Breast epithelium (tissue), 4 donors: ENCODE results near the gene RAPGEF1. TPM values are rescaled to one million over a fixed set of nuclear protein-coding genes. Genes with fewer than 3 reads are reported as not detected.

Experiments used
- DNase-seq, 2 donors: peaks; one replicate each; pipeline ENCODE4 v3.0.0-alpha.2; 2019; ENCODE audit warnings: low spot score in 2 of 2
- H3K27ac ChIP-seq, 2 donors: fragments of 200-600 bp; sonication (generic) in 1 of 2; one replicate each; pipeline ENCODE4 v1.5.1; 2016 to 2019; ENCODE audit warnings: mild to moderate bottlenecking in 1 of 2
- H3K27me3 ChIP-seq, 2 donors: fragments of 200-600 bp; sonication (generic) in 1 of 2; one replicate each; pipeline versions ENCODE4 v1.5.1 to v1.6.0; 2017 to 2019; ENCODE audit warnings: control low read depth in 1 of 2, mild to moderate bottlenecking in 1 of 2
- H3K36me3 ChIP-seq: fragments of 200-600 bp; one replicate; pipeline ENCODE4 v1.5.1; 2019
- H3K4me1 ChIP-seq, 2 donors: fragments of 200-600 bp; sonication (generic); one replicate each; pipeline ENCODE4 v1.5.1; 2016 to 2019; ENCODE audit warnings: control low read depth in 1 of 2
- H3K4me3 ChIP-seq, 3 donors: fragments of 200-600 bp; sonication (generic); 1 replicate in 2 of 3; 2 replicates in 1 of 3; pipeline ENCODE4 v1.5.1; 2016 to 2019; ENCODE audit warnings: mild to moderate bottlenecking in 3 of 3, moderate library complexity in 2 of 3
- H3K9me3 ChIP-seq, 2 donors: fragments of 200-600 bp; sonication (generic) in 1 of 2; one replicate each; pipeline ENCODE4 v1.5.1; 2016 to 2019; ENCODE audit warnings: control low read depth in 1 of 2
- CTCF ChIP-seq, 3 donors: fragments of 450-650 bp; IDR thresholded peaks; one replicate each; pipeline ENCODE4 v1.5.1; 2016 to 2017; ENCODE audit warnings: antibody characterized with exemption in 3 of 3, mild to moderate bottlenecking in 3 of 3, moderate library complexity in 3 of 3
- POLR2A ChIP-seq: fragments of 450-650 bp; IDR thresholded peaks from one replicate; pipeline ENCODE4 v1.6.1; 2016; ENCODE audit warnings: antibody characterized with exemption, mild to moderate bottlenecking, moderate library complexity
- POLR2AphosphoS5 ChIP-seq, 3 donors: sonication (generic); formaldehyde crosslinking; IDR thresholded peaks; one replicate each; pipeline ENCODE4 v1.6.1; 2017; ENCODE audit warnings: antibody characterized with exemption in 3 of 3
- intact Hi-C: fragments of 100-400 bp; cut with DNase I; formaldehyde crosslinking; loops from one replicate; pipeline ENCODE4 v1.15.1; 2023; ENCODE audit warnings: low total_unique reads
- total RNA-seq, 3 donors: library from RNA; depleted of rRNA; stranded (reverse); fragments of >200 nt; gene quantifications; one replicate each; pipeline ENCODE4 v1.1.0, GENCODE V29; 2016

Gene RAPGEF1
- total RNA-seq, 3 donors from 2014 or later, result 35.3 to 38.0 (median 37.3) TPM

DNA sequence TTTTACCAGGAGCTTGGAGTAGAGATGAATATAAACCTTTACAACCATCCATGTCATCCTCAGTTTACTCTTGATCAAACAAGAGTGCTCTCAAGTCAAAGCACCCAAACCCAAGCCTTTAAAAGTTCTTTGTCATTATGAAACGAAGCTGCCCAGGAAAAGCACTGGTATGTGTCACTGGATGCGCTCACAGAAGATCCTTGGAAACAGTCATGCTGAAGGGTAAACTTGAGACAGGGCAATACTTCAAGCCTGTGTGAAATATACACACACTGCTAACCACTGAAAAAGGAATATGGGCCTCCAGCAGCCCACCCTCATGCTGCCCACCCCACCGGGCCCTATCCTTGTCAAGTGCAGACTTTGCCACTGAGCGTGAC, 110.1 kb downstream of the RAPGEF1 start:
- intact Hi-C loops, result loop anchor here (5.0 kb wide), 1 partner anchor 428 kb away; no protein-coding TSS in a partner anchor
- Histone ChIP-seq H3K27me3 (no peaks in the 10 kb centered on the region), H3K27ac (no peak overlapping the region), H3K4me1 (peaks cover 0 to 8% of the 10 kb centered on the region in 2 donors), H3K9me3 (no peaks in the 10 kb centered on the region), H3K4me3 (no peak overlapping the region), H3K36me3 (no peaks in the 10 kb centered on the region)
- TF ChIP-seq POLR2AphosphoS5 (IDR thresholded peaks at IDR 0.05), result no peak
- no peak for TF ChIP-seq CTCF (IDR thresholded peaks at IDR 0.05)
- TF ChIP-seq POLR2A, result no peak
- no peak for DNase-seq

DNA sequence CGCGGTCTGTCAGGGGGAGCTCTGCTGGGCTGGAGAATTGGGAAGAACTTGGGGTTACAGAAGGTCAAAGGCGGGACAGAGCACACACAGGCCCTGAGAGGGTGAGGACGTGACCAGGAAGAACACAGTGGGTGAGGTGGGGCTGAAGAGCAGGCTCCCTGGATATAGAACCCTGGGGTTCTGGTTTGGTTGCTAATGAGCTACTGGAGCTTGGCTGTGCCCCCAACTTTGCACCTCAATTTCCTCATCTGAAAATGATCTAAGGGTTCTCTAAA, 110.7 kb downstream of the RAPGEF1 start:
- no peak for DNase-seq
- Histone ChIP-seq H3K36me3 (no peaks in the 10 kb centered on the region), H3K4me3 (no peak overlapping the region), H3K4me1 (peaks cover 0 to 7% of the 10 kb centered on the region in 2 donors), H3K27me3 (no peaks in the 10 kb centered on the region), H3K9me3 (no peaks in the 10 kb centered on the region), H3K27ac (peak overlapping the region in 1 of 2 donors; percentile 33)
- TF ChIP-seq POLR2AphosphoS5 (IDR thresholded peaks at IDR 0.05) (no peak), POLR2A (no peak), CTCF (IDR thresholded peaks at IDR 0.05) (no peak)
- intact Hi-C loops, result no loop called here

- Histone ChIP-seq H3K4me3 (no peak overlapping the region), H3K27me3 (no peaks in the 10 kb centered on the region), H3K4me1 (peaks cover 0 to 7% of the 10 kb centered on the region in 2 donors), H3K27ac (peak overlapping the region in 1 of 2 donors; percentile 48), H3K9me3 (no peaks in the 10 kb centered on the region), H3K36me3 (no peaks in the 10 kb centered on the region)
- no peak for DNase-seq
- TF ChIP-seq POLR2A, result no peak
- TF ChIP-seq POLR2AphosphoS5 (IDR thresholded peaks at IDR 0.05), result no peak
- TF ChIP-seq CTCF (IDR thresholded peaks at IDR 0.05), result no peak
- intact Hi-C loops, result no loop called here
These were observed 111.2 kb downstream of the RAPGEF1 start for GRCh38 chr9:131628459-131629225.

DNA sequence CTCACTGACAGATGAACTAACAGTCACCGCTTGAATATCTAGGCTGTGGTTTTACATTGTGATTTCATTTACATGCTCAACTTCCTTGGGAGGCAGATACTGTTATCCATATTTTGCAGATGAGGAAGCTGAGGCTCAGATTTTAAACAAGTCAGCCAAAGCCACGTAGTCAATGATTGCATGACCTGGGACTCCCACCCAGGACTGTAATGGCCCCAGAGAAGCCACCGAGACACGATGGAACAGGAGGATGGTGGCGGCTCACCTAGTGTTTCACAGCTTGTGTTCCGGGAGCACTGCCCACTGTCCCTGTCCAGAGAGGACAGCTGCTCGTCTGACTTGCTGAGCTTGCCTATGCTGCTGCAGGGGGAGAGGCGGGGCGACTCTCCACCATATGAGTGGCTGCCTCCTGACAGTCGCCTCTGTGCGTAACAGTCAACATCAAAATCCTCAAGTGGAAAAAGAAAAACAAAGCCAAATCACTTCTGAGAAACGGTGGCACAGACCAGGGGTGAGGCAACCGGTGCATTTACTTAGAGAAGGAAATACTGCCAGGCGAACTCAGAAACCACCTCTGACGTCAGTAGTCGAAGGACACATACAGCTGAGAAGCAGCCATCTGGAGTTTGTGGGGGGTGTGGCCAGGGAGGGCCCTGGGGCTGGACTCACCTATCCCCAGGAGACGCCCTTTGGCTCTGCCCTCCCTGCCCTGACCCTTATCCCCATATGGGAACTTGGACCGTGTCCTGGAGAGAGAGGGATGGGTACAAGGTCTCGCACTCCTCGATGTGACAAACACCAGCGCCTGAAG, 112.0 kb downstream of the RAPGEF1 start:
- Histone ChIP-seq H3K4me3 (no peak overlapping the region), H3K27me3 (no peaks in the 10 kb centered on the region), H3K4me1 (peaks cover 0 to 7% of the 10 kb centered on the region in 2 donors), H3K9me3 (no peaks in the 10 kb centered on the region), H3K36me3 (no peaks in the 10 kb centered on the region), H3K27ac (peak overlapping the region; percentile 29 to 48)
- DNase-seq, result peak in 1 of 2 donors; percentile 57
- no peak for TF ChIP-seq CTCF (IDR thresholded peaks at IDR 0.05)
- TF ChIP-seq POLR2AphosphoS5 (IDR thresholded peaks at IDR 0.05), result peak in 1 of 3 donors; percentile 19
- intact Hi-C loops, result no loop called here

DNA sequence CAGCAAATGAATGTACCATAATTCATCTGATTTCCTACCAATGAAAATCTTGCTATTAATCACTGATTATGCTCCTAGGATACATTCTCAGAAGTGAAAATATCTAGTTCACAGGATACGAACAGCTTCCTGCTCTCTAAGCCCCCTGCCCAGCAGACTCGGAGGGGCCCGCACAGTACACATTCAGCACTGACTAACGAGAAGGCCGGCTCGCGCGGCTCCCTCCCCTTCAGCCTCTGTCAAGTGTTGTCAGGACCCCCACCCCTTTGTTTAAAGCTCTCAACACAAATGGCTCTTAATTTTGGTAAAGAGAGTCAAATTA, 112.6 kb downstream of the RAPGEF1 start:
- intact Hi-C loops, result no loop called here
- peak overlapping the region in 1 of 2 donors; percentile 48 for H3K27ac ChIP-seq
- no peaks in the 10 kb centered on the region for H3K36me3 ChIP-seq

More for the DNA sequence above, 112.6 kb downstream of the RAPGEF1 start:
- H3K4me3 ChIP-seq, result no peak overlapping the region
- peaks cover 0 to 7% of the 10 kb centered on the region in 2 donors for H3K4me1 ChIP-seq
- TF ChIP-seq CTCF (IDR thresholded peaks at IDR 0.05) (no peak), POLR2A (no peak)
- no peak for DNase-seq
- H3K27me3 ChIP-seq, result no peaks in the 10 kb centered on the region
- H3K9me3 ChIP-seq, result no peaks in the 10 kb centered on the region
